Vagina (tissue), 2 donors: ENCODE data around the gene CX3CR1. TPM values are rescaled to one million over a fixed set of nuclear protein-coding genes. Genes with fewer than 3 reads are reported as not detected.

Experiments used
- DNase-seq, 2 donors: peaks; one replicate each; pipeline ENCODE4 v3.0.0-alpha.2; 2017; ENCODE audit errors: extremely low spot score in 2 of 2
- H3K27ac ChIP-seq: fragments of 200-600 bp; sonication (generic); one replicate; pipeline ENCODE4 v1.5.1; 2019
- H3K27me3 ChIP-seq: fragments of 200-600 bp; sonication (generic); one replicate; pipeline ENCODE4 v1.5.1; 2019
- H3K36me3 ChIP-seq, 2 donors: fragments of 200-600 bp; sonication (generic); one replicate each; pipeline ENCODE4 v1.5.1; 2017 to 2019
- H3K4me1 ChIP-seq: fragments of 200-600 bp; sonication (generic); one replicate; pipeline ENCODE4 v1.5.1; 2019
- H3K4me3 ChIP-seq, 2 donors: fragments of 200-600 bp; sonication (generic); 1 replicate in 1 of 2; 2 replicates in 1 of 2; pipeline ENCODE4 v1.5.1; 2016 to 2019
- H3K9me3 ChIP-seq: fragments of 200-600 bp; sonication (generic); one replicate; pipeline ENCODE4 v1.5.1; 2019
- CTCF ChIP-seq, 3 experiments: fragments of 450-650 bp in 2 of 3; fragments of 200-600 bp in 1 of 3; sonication (generic) in 1 of 3; IDR thresholded peaks; one replicate each; pipeline ENCODE4 v1.5.1; 2017 to 2019; ENCODE audit warnings: antibody characterized with exemption in 3 of 3, mild to moderate bottlenecking in 2 of 3, moderate library complexity in 2 of 3
- POLR2A ChIP-seq, 2 donors: fragments of 450-650 bp; IDR thresholded peaks; one replicate each; pipeline ENCODE4 v1.6.1; 2017; ENCODE audit warnings: antibody characterized with exemption in 2 of 2, mild to moderate bottlenecking in 2 of 2, moderate library complexity in 2 of 2
- POLR2AphosphoS5 ChIP-seq, 2 donors: sonication (generic); formaldehyde crosslinking; IDR thresholded peaks; one replicate each; pipeline ENCODE4 v1.9.0; 2017; ENCODE audit warnings: antibody characterized with exemption in 2 of 2, mild to moderate bottlenecking in 2 of 2, low read depth in 1 of 2; ENCODE audit not compliant: insufficient read depth in 1 of 2
- intact Hi-C: fragments of 100-400 bp; cut with DNase I; formaldehyde crosslinking; loops from one replicate; pipeline ENCODE4 v1.15.1; 2023
- total RNA-seq: library from RNA; depleted of rRNA; stranded (reverse); fragments of >200 nt; gene quantifications from one replicate; pipeline ENCODE4 v1.2.3, GENCODE V29; 2016

The CX3CR1 gene
- total RNA-seq, 1 donor from 2014 or later: not detected

- peak in 1 of 2 donors; percentile 60 for DNase-seq
- TF ChIP-seq POLR2AphosphoS5 (IDR thresholded peaks at IDR 0.05; ENCODE audit: insufficient read depth in 1 of 2, low read depth in 1 of 2) (no peak), POLR2A (IDR thresholded peaks at IDR 0.05) (no peak)
- Histone ChIP-seq H3K4me3 (no peak overlapping the region), H3K4me1 (no peaks in the 10 kb centered on the region), H3K9me3 (no peaks in the 10 kb centered on the region), H3K27ac (no peak overlapping the region), H3K27me3 (no peaks in the 10 kb centered on the region), H3K36me3 (no peaks in the 10 kb centered on the region)
- intact Hi-C loops: no loop called here
Observed at GRCh38 chr3:39277893-39278615, 1.8 kb downstream of the CX3CR1 start.

- Histone ChIP-seq H3K9me3 (no peaks in the 10 kb centered on the region), H3K4me1 (no peaks in the 10 kb centered on the region), H3K4me3 (no peak overlapping the region), H3K27me3 (no peaks in the 10 kb centered on the region), H3K36me3 (no peaks in the 10 kb centered on the region), H3K27ac (no peak overlapping the region)
- DNase-seq: no peak
- no peak for TF ChIP-seq CTCF (IDR thresholded peaks at IDR 0.05)
- no peak for TF ChIP-seq POLR2AphosphoS5 (IDR thresholded peaks at IDR 0.05; ENCODE audit: insufficient read depth in 1 of 2, low read depth in 1 of 2)
- TF ChIP-seq POLR2A (IDR thresholded peaks at IDR 0.05): no peak
- intact Hi-C loops: no loop called here
Observed at GRCh38 chr3:39276746-39277145, 3.1 kb downstream of the CX3CR1 start.

- Histone ChIP-seq H3K9me3 (no peaks in the 10 kb centered on the region), H3K4me3 (no peak overlapping the region), H3K36me3 (no peaks in the 10 kb centered on the region), H3K4me1 (no peaks in the 10 kb centered on the region), H3K27ac (no peak overlapping the region), H3K27me3 (no peaks in the 10 kb centered on the region)
- TF ChIP-seq POLR2AphosphoS5 (IDR thresholded peaks at IDR 0.05; ENCODE audit: insufficient read depth in 1 of 2, low read depth in 1 of 2): no peak
- no peak for TF ChIP-seq CTCF (IDR thresholded peaks at IDR 0.05)
- no peak for TF ChIP-seq POLR2A (IDR thresholded peaks at IDR 0.05)
- peak in 1 of 2 donors; percentile 16 for DNase-seq
- intact Hi-C loops: no loop called here
Observed at GRCh38 chr3:39275963-39276593, 3.8 kb downstream of the CX3CR1 start.

GRCh38 chr3:39275052-39275451 lies 4.8 kb downstream of the CX3CR1 start:
- no peaks in the 10 kb centered on the region for H3K27me3 ChIP-seq
- H3K9me3 ChIP-seq: no peaks in the 10 kb centered on the region
- no peaks in the 10 kb centered on the region for H3K4me1 ChIP-seq
- no peak overlapping the region for H3K27ac ChIP-seq
- no peak overlapping the region for H3K4me3 ChIP-seq
- intact Hi-C loops: no loop called here
- DNase-seq: peak in 1 of 2 donors; percentile 2
- H3K36me3 ChIP-seq: no peaks in the 10 kb centered on the region
- TF ChIP-seq POLR2AphosphoS5 (IDR thresholded peaks at IDR 0.05; ENCODE audit: insufficient read depth in 1 of 2, low read depth in 1 of 2) (no peak), CTCF (IDR thresholded peaks at IDR 0.05) (no peak), POLR2A (IDR thresholded peaks at IDR 0.05) (no peak)

- intact Hi-C loops: no loop called here
- no peak overlapping the region for H3K4me3 ChIP-seq
- no peak for DNase-seq
Observed at GRCh38 chr3:39273119-39273518, 6.7 kb downstream of the CX3CR1 start.

More at GRCh38 chr3:39273119-39273518, 6.7 kb downstream of the CX3CR1 start:
- Histone ChIP-seq H3K9me3 (no peaks in the 10 kb centered on the region), H3K27ac (no peak overlapping the region), H3K36me3 (no peaks in the 10 kb centered on the region), H3K4me1 (no peaks in the 10 kb centered on the region), H3K27me3 (no peaks in the 10 kb centered on the region)
- TF ChIP-seq CTCF (IDR thresholded peaks at IDR 0.05): no peak
- TF ChIP-seq POLR2A (IDR thresholded peaks at IDR 0.05): no peak
- TF ChIP-seq POLR2AphosphoS5 (IDR thresholded peaks at IDR 0.05; ENCODE audit: insufficient read depth in 1 of 2, low read depth in 1 of 2): no peak
